Measurements from ENCODE around the gene CORIN.

Gene CORIN

GRCh38 chr4:47662975-47663374 lies 174.9 kb downstream of the CORIN start:
- H3K36me3 ChIP-seq (replicated peaks; ENCODE audit: low read depth, low read length) = no peaks in the 10 kb centered on the region
- H3K4me2 ChIP-seq (ENCODE audit: low read length) = no peak overlapping the region
- no peak overlapping the region for H3K9ac ChIP-seq (ENCODE audit: low read length)
- no peaks in the 10 kb centered on the region for H4K20me1 ChIP-seq (ENCODE audit: insufficient read depth, low read length)
- TF ChIP-seq CTCF (IDR thresholded peaks at IDR 0.05; ENCODE audit: low read depth, low read length) = peak; percentile 59
- no peak for TF ChIP-seq EZH2phosphoT487 (IDR thresholded peaks at IDR 0.05; ENCODE audit: low read depth)
- H3K4me1 ChIP-seq (ENCODE audit: low read length) = peaks cover 7% of the 10 kb centered on the region
- H3K27ac ChIP-seq (ENCODE audit: low read length) = no peak overlapping the region
- no peak overlapping the region for H3K4me3 ChIP-seq (ENCODE audit: low read length)
- H3K79me2 ChIP-seq (ENCODE audit: low read length) = no peaks in the 10 kb centered on the region
- H3K9me3 ChIP-seq (ENCODE audit: insufficient read depth, low read length) = no peaks in the 10 kb centered on the region
- H2AFZ ChIP-seq (ENCODE audit: low read depth, low read length) = no peak overlapping the region
- H3K27me3 ChIP-seq (ENCODE audit: low read depth, low read length) = peaks cover 10% of the 10 kb centered on the region; the same call in 1 of the 2 replicates

GRCh38 chr4:47661741-47662140 lies 176.1 kb downstream of the CORIN start:
- Histone ChIP-seq H4K20me1 (ENCODE audit: insufficient read depth, low read length) (no peaks in the 10 kb centered on the region), H3K27me3 (ENCODE audit: low read depth, low read length) (peaks cover 7% of the 10 kb centered on the region; the same call in 1 of the 2 replicates), H3K4me1 (ENCODE audit: low read length) (peaks cover 7% of the 10 kb centered on the region), H3K4me2 (ENCODE audit: low read length) (no peak overlapping the region), H2AFZ (ENCODE audit: low read depth, low read length) (no peak overlapping the region), H3K4me3 (ENCODE audit: low read length) (no peak overlapping the region), H3K9ac (ENCODE audit: low read length) (no peak overlapping the region), H3K9me3 (ENCODE audit: insufficient read depth, low read length) (no peaks in the 10 kb centered on the region), H3K27ac (ENCODE audit: low read length) (no peak overlapping the region), H3K36me3 (replicated peaks; ENCODE audit: low read depth, low read length) (no peaks in the 10 kb centered on the region), H3K79me2 (ENCODE audit: low read length) (no peaks in the 10 kb centered on the region)
- TF ChIP-seq EZH2phosphoT487 (IDR thresholded peaks at IDR 0.05; ENCODE audit: low read depth) = no peak

GRCh38 chr4:47659342-47659741 lies 178.5 kb downstream of the CORIN start:
- Histone ChIP-seq H4K20me1 (ENCODE audit: insufficient read depth, low read length) (no peaks in the 10 kb centered on the region), H3K4me2 (ENCODE audit: low read length) (no peak overlapping the region), H2AFZ (ENCODE audit: low read depth, low read length) (peak overlapping the region; percentile 46; the same call in 1 of the 2 replicates), H3K9me3 (ENCODE audit: insufficient read depth, low read length) (no peaks in the 10 kb centered on the region), H3K27me3 (ENCODE audit: low read depth, low read length) (no peaks in the 10 kb centered on the region), H3K4me1 (ENCODE audit: low read length) (peaks cover 7% of the 10 kb centered on the region), H3K79me2 (ENCODE audit: low read length) (no peaks in the 10 kb centered on the region), H3K27ac (ENCODE audit: low read length) (no peak overlapping the region), H3K4me3 (ENCODE audit: low read length) (no peak overlapping the region), H3K36me3 (replicated peaks; ENCODE audit: low read depth, low read length) (no peaks in the 10 kb centered on the region), H3K9ac (ENCODE audit: low read length) (no peak overlapping the region)
- TF ChIP-seq CTCF (IDR thresholded peaks at IDR 0.05; ENCODE audit: low read depth, low read length) (no peak), EZH2phosphoT487 (IDR thresholded peaks at IDR 0.05; ENCODE audit: low read depth) (no peak)

- Histone ChIP-seq H3K4me1 (ENCODE audit: low read length) (peaks cover 10% of the 10 kb centered on the region), H3K79me2 (ENCODE audit: low read length) (no peaks in the 10 kb centered on the region), H3K4me3 (ENCODE audit: low read length) (no peak overlapping the region), H3K9ac (ENCODE audit: low read length) (no peak overlapping the region), H3K4me2 (ENCODE audit: low read length) (no peak overlapping the region), H3K36me3 (replicated peaks; ENCODE audit: low read depth, low read length) (no peaks in the 10 kb centered on the region), H2AFZ (ENCODE audit: low read depth, low read length) (no peak overlapping the region), H3K9me3 (ENCODE audit: insufficient read depth, low read length) (no peaks in the 10 kb centered on the region), H3K27ac (ENCODE audit: low read length) (no peak overlapping the region), H4K20me1 (ENCODE audit: insufficient read depth, low read length) (no peaks in the 10 kb centered on the region), H3K27me3 (ENCODE audit: low read depth, low read length) (no peaks in the 10 kb centered on the region)
- TF ChIP-seq EZH2phosphoT487 (IDR thresholded peaks at IDR 0.05; ENCODE audit: low read depth) (no peak), CTCF (IDR thresholded peaks at IDR 0.05; ENCODE audit: low read depth, low read length) (no peak)
These were observed 182.7 kb downstream of the CORIN start for GRCh38 chr4:47654972-47655693.
